ENCODE measurements around the gene PIN4. TPM values are rescaled to one million over a fixed set of nuclear protein-coding genes. Genes with fewer than 3 reads are reported as not detected.

PIN4 gene
- total RNA-seq, 1 experiment from 2014 or later = 9.5 TPM

DNA sequence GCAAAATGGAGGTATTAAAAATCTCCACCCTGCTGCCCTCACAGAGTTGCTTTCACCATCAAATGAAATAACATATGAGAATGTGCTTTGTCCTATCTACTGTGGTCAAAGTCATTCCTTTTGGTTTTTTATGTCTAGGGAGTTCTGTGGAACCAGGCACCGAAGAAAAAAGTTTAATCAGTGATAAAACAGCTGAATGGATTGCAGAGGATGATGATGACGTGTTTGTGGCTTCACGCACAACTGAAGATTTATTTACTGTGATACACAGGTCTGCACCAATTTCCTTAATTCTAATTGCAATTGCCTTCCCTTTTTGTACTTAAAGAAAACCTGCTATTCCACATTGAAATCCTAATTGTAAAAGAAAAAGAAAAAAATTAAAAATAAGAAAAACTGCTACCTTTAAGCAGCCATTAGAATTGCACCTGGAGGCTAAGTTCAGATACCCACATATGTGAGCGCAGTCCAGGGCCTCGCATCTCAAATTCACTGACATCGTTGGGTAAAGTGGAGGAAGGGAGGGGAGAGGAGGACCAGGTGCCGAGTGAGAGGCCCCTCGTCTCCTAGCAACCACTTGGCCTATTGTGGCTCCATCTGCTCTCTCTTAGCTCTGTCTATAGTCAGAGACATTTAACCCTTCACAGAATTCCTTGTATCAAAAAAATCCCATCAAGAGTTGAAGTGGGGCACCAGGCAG is 39.3 kb upstream of the PIN4 start:
- ChIA-PET CTCF (no interaction called here), POLR2A (no interaction called here), RAD21 (ENCODE audit: low non-redundant PET in 1 of 2, low total read pairs in 2 of 2, uncharacterized antibody in 2 of 2, unreplicated experiment in 2 of 2) (no interaction called here)
- Histone ChIP-seq H3K9me3 (ENCODE audit: control insufficient read depth in 1 of 2, insufficient read depth in 1 of 2, low read depth in 1 of 2, low read length in 2 of 2) (no peaks in the 10 kb centered on the region), H3K27me3 (ENCODE audit: insufficient read depth, low read length) (no peaks in the 10 kb centered on the region), H3K4me2 (ENCODE audit: low read length) (no peak overlapping the region), H3K27ac (ENCODE audit: low read depth, low read length) (no peak overlapping the region), H3K79me2 (ENCODE audit: insufficient read depth, low read length) (no peaks in the 10 kb centered on the region), H3K4me1 (ENCODE audit: control insufficient read depth in 1 of 2, insufficient read depth in 2 of 2, low read length in 2 of 2) (no peaks in the 10 kb centered on the region), H3K4me3 (replicated peaks in 1 of 2; ENCODE audit: low read depth in 1 of 2, low read length in 2 of 2) (no peak overlapping the region), H2AFZ (ENCODE audit: low read depth, low read length, poor library complexity, severe bottlenecking) (no peak overlapping the region), H3K9ac (ENCODE audit: low read length) (no peak overlapping the region), H3K9me2 (ENCODE audit: insufficient read depth) (no peaks in the 10 kb centered on the region), H4K20me1 (ENCODE audit: insufficient read depth) (no peaks in the 10 kb centered on the region), H3K36me3 (ENCODE audit: control insufficient read depth in 1 of 2, insufficient read depth in 2 of 2, low read length in 2 of 2) (no peaks in the 10 kb centered on the region)
- DNase-seq (ENCODE audit: low read depth, low spot score) (no peak), ATAC-seq (no peak)
- intact Hi-C loops (cut with micrococcal nuclease) = no loop called here
- BruUV-seq (replicated peaks) = no TSS peak
- TF ChIP-seq SP1 (IDR thresholded peaks at IDR 0.05; ENCODE audit: low read depth) (no peak), YY1 (IDR thresholded peaks at IDR 0.05; ENCODE audit: extremely low read depth, insufficient replicate concordance, low read depth, low read length) (no peak), EGR1 (IDR thresholded peaks at IDR 0.05; ENCODE audit: low read depth) (no peak), TCF7L2 (IDR thresholded peaks at IDR 0.05; ENCODE audit: borderline replicate concordance, extremely low read depth, insufficient read depth, insufficient read length) (no peak), ELF1 (IDR thresholded peaks at IDR 0.05; ENCODE audit: borderline replicate concordance, low read depth) (no peak), ZFX (IDR thresholded peaks at IDR 0.05) (no peak), CBX3 (IDR thresholded peaks at IDR 0.05; ENCODE audit: low read depth) (no peak), EZH2 (IDR thresholded peaks at IDR 0.05) (no peak), POLR2AphosphoS5 (IDR thresholded peaks at IDR 0.05; ENCODE audit: low read depth, low read length) (no peak), SIN3A (IDR thresholded peaks at IDR 0.05; ENCODE audit: low read depth) (no peak), SRF (IDR thresholded peaks at IDR 0.05; ENCODE audit: low read depth) (no peak), RAD21 (IDR thresholded peaks at IDR 0.05; ENCODE audit: low read depth) (no peak), POLR2A (IDR thresholded peaks at IDR 0.05; ENCODE audit: borderline replicate concordance, extremely low read depth, insufficient read depth, insufficient read length) (no peak)
- TF ChIP-seq, protein P1, sequence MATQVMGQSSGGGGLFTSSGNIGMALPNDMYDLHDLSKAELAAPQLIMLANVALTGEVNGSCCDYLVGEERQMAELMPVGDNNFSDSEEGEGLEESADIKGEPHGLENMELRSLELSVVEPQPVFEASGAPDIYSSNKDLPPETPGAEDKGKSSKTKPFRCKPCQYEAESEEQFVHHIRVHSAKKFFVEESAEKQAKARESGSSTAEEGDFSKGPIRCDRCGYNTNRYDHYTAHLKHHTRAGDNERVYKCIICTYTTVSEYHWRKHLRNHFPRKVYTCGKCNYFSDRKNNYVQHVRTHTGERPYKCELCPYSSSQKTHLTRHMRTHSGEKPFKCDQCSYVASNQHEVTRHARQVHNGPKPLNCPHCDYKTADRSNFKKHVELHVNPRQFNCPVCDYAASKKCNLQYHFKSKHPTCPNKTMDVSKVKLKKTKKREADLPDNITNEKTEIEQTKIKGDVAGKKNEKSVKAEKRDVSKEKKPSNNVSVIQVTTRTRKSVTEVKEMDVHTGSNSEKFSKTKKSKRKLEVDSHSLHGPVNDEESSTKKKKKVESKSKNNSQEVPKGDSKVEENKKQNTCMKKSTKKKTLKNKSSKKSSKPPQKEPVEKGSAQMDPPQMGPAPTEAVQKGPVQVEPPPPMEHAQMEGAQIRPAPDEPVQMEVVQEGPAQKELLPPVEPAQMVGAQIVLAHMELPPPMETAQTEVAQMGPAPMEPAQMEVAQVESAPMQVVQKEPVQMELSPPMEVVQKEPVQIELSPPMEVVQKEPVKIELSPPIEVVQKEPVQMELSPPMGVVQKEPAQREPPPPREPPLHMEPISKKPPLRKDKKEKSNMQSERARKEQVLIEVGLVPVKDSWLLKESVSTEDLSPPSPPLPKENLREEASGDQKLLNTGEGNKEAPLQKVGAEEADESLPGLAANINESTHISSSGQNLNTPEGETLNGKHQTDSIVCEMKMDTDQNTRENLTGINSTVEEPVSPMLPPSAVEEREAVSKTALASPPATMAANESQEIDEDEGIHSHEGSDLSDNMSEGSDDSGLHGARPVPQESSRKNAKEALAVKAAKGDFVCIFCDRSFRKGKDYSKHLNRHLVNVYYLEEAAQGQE (IDR thresholded peaks at IDR 0.05; ENCODE audit: low read depth) = no peak
- TF ChIP-seq, protein P2, sequence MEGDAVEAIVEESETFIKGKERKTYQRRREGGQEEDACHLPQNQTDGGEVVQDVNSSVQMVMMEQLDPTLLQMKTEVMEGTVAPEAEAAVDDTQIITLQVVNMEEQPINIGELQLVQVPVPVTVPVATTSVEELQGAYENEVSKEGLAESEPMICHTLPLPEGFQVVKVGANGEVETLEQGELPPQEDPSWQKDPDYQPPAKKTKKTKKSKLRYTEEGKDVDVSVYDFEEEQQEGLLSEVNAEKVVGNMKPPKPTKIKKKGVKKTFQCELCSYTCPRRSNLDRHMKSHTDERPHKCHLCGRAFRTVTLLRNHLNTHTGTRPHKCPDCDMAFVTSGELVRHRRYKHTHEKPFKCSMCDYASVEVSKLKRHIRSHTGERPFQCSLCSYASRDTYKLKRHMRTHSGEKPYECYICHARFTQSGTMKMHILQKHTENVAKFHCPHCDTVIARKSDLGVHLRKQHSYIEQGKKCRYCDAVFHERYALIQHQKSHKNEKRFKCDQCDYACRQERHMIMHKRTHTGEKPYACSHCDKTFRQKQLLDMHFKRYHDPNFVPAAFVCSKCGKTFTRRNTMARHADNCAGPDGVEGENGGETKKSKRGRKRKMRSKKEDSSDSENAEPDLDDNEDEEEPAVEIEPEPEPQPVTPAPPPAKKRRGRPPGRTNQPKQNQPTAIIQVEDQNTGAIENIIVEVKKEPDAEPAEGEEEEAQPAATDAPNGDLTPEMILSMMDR (IDR thresholded peaks at IDR 0.05 in 2 of 3, conservative IDR thresholded peaks at IDR 0.05 in 1 of 3; ENCODE audit: borderline replicate concordance in 1 of 3, insufficient read depth in 1 of 3, low read depth in 2 of 3, low read length in 2 of 3) = no peak
- TF ChIP-seq, protein P3, sequence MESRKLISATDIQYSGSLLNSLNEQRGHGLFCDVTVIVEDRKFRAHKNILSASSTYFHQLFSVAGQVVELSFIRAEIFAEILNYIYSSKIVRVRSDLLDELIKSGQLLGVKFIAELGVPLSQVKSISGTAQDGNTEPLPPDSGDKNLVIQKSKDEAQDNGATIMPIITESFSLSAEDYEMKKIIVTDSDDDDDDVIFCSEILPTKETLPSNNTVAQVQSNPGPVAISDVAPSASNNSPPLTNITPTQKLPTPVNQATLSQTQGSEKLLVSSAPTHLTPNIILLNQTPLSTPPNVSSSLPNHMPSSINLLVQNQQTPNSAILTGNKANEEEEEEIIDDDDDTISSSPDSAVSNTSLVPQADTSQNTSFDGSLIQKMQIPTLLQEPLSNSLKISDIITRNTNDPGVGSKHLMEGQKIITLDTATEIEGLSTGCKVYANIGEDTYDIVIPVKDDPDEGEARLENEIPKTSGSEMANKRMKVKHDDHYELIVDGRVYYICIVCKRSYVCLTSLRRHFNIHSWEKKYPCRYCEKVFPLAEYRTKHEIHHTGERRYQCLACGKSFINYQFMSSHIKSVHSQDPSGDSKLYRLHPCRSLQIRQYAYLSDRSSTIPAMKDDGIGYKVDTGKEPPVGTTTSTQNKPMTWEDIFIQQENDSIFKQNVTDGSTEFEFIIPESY (IDR thresholded peaks at IDR 0.05; ENCODE audit: extremely low read depth, insufficient replicate concordance, low read length) = no peak
